HG03196 (cell line): ENCODE data around the gene C11orf16.
"Not testable (repeated sequence)": the region's sequence is repeated elsewhere in the genome, so short reads cannot be mapped to it uniquely, and the experiment has no call there.

Experiments
- ATAC-seq: cut with Tn5 transposase; IDR thresholded peaks from one replicate; pipeline ENCODE4 v1.9.1; 2021; ENCODE audit not compliant: unreplicated experiment

Gene C11orf16

GRCh38 chr11:8932564-8933180 lies at the start of gene C11orf16:
Gene C11orf16 (minus strand): TSS chr11:8932947. CDS start chr11:8932308, 639 bp downstream.
- ATAC-seq: no peak

GRCh38 chr11:8980485-8980884 lies 47.7 kb upstream of the C11orf16 start:
- ATAC-seq: no peak

- ATAC-seq: not testable (repeated sequence)
Measured at GRCh38 chr11:8979365-8979764, 46.6 kb upstream of the C11orf16 start.

- ATAC-seq: no peak
Measured at GRCh38 chr11:8973121-8973520, 40.4 kb upstream of the C11orf16 start.

- ATAC-seq: no peak
Measured at GRCh38 chr11:8971924-8972316, 39.2 kb upstream of the C11orf16 start.

GRCh38 chr11:8971196-8971923 lies 38.6 kb upstream of the C11orf16 start:
- ATAC-seq: no peak

- no peak for ATAC-seq
Measured at GRCh38 chr11:8967184-8967583, 34.4 kb upstream of the C11orf16 start.

- peak; percentile 77 for ATAC-seq
Measured at GRCh38 chr11:8964324-8965320, 31.9 kb upstream of the C11orf16 start, which contains the start of gene TMEM9B. Gene TMEM9B (minus strand): TSS chr11:8964442. CDS start chr11:8964313, 129 bp downstream.

- ATAC-seq: peak; percentile 53
Measured at GRCh38 chr11:8963569-8964323, 31.0 kb upstream of the C11orf16 start.

- no peak for ATAC-seq
Measured at GRCh38 chr11:8962841-8963240, 30.1 kb upstream of the C11orf16 start.

GRCh38 chr11:8961401-8961800 lies 28.7 kb upstream of the C11orf16 start:
- no peak for ATAC-seq

- peak; percentile 36 for ATAC-seq
Measured at GRCh38 chr11:8959546-8960166, 26.9 kb upstream of the C11orf16 start.

GRCh38 chr11:8956860-8957259 lies 24.1 kb upstream of the C11orf16 start:
- no peak for ATAC-seq

GRCh38 chr11:8948886-8949285 lies 16.1 kb upstream of the C11orf16 start:
- no peak for ATAC-seq

GRCh38 chr11:8947230-8947943 lies 14.6 kb upstream of the C11orf16 start:
- ATAC-seq: no peak

- ATAC-seq: no peak
Measured at GRCh38 chr11:8942518-8943066, 9.8 kb upstream of the C11orf16 start, which contains the start of gene ASCL3. Gene ASCL3 (minus strand): TSS chr11:8943016. CDS start chr11:8938161, 4,855 bp downstream.

- no peak for ATAC-seq
Measured at GRCh38 chr11:8941341-8942103, 8.8 kb upstream of the C11orf16 start.

GRCh38 chr11:8937659-8938058 lies 4.9 kb upstream of the C11orf16 start:
- ATAC-seq: no peak
